ENCODE data around the gene BLVRA.
"Not testable (repeated sequence)": the region's sequence is repeated elsewhere in the genome, so short reads cannot be mapped to it uniquely, and the experiment has no call there.

DNA sequence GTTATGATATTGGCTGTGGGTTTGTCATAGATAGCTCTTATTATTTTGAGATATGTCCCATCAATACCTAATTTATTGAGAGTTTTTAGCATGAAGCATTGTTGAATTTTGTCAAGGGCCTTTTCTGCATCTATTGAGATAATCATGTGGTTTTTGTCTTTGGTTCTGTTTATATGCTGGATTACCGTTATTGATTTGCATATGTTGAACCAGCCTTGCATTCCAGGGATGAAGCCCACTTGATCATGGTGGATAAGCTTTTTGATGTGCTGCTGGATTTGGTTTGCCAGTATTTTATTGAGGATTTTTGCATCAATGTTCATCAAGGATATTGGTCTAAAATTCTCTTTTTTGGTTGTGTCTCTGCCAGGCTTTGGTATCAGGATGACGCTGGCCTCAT is 16.8 kb downstream of the BLVRA start:
- TF ChIP-seq POLR2A, POLR2AphosphoS5 (IDR thresholded peaks at IDR 0.05): not testable (repeated sequence)
- TF ChIP-seq, protein P1, sequence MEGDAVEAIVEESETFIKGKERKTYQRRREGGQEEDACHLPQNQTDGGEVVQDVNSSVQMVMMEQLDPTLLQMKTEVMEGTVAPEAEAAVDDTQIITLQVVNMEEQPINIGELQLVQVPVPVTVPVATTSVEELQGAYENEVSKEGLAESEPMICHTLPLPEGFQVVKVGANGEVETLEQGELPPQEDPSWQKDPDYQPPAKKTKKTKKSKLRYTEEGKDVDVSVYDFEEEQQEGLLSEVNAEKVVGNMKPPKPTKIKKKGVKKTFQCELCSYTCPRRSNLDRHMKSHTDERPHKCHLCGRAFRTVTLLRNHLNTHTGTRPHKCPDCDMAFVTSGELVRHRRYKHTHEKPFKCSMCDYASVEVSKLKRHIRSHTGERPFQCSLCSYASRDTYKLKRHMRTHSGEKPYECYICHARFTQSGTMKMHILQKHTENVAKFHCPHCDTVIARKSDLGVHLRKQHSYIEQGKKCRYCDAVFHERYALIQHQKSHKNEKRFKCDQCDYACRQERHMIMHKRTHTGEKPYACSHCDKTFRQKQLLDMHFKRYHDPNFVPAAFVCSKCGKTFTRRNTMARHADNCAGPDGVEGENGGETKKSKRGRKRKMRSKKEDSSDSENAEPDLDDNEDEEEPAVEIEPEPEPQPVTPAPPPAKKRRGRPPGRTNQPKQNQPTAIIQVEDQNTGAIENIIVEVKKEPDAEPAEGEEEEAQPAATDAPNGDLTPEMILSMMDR (IDR thresholded peaks at IDR 0.05): not testable (repeated sequence)
